CD4-positive, alpha-beta T cell treated with Interleukin-6 for 4 hours (primary cell): ENCODE measurements around the gene ANKK1.

Experiments used
- DNase-seq: peaks from one replicate; pipeline ENCODE4 v3.0.0-alpha.2; 2020; ENCODE audit warnings: mixed read lengths

Gene ANKK1

DNA sequence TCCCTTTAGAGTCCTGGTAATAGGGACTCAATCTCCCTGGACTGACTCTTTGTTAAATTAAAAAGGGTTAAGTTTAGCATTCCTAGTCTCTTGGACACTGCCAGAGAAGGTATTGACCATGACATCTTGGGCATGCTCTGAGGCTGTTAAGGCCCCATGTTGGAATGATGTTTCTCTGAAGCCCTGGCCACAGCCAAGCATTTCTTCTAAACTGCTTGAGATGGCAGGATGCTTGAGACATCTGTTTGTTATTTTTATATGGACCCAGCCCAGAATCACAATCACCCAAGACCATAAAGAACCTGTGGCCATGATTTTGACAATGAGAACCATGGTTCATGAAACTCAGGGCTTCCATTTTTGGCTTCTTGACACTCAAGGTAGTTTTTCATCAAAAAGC, 5.5 kb upstream of the ANKK1 start:
- no peak for DNase-seq

DNA sequence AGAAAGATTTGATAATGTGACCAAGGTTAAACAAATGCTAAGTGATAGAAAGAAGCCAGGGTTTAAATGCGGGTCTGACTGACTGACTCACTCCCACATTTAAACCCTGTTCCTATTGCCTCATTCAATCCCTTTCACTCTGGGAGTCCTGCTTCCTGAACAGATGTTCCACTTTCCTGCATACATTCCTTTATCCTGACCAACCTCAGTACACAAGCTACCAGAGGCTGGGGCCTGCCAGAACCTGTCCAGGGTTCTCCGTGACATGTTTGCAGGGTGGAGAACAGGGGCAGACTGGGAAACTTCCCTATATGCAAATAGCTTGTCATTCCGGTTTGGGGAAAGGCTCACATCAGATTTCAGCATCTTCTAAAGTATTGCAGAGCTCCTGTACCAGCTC, 3.0 kb upstream of the ANKK1 start:
- no peak for DNase-seq

DNA sequence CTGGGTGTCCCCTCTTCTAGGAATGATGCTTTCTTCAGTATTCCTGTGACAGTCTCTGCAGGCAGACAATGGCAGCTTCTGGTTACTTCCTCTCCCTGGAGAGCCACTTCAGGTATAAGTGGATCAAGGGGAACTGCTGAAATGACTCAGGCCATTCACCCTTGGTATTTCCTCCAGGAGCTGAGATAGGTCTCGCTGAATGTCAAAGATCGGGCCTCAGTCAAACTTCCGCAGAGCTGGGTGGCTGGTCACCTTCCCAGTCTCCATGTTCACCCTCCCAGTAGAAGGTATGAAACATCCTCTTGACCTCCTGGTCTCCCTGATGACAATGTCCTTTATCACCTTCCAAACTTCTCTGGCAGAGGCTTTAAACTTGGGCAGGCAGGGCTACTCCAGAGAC, 1.8 kb upstream of the ANKK1 start:
- no peak for DNase-seq

DNA sequence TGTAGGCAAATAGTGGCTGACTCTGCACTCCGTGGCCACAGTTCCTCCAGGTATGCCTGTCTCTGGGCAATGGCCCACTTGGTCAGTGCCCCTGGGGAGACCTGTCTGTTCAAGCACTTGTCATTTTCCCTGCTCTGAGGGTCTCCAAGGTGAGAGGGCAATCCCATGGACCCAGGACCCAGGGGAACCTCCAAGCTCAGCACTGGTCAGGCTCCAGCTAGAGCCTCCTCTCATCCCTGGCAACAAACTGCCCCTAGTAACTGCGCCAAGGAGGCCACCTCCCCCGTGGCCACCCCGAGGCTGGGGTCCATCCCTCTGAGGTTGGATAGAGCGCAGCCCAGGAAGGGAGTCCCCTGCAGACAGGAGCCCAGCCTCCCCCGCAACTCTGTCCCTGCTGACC, 713 bp upstream of the ANKK1 start:
- no peak for DNase-seq

DNA sequence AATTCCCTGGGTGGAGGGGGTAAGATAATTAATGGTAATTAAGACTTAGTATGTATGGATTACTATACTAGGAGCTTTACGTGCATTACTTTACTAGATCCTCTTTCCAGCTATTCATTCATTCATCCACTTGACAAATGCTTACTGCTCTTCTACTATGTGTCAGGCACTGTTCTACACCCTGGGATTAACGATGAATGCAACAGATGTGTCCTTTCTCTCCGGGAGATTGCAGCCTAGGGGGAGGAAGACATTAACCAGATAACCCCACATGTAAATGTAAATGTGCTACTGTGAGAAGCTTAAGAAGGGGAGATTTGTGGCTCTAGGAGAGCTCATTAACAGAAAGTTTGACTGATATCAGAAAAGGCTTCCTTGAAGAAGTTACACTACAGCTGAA, 1.7 kb downstream of the ANKK1 start:
- no peak for DNase-seq

DNA sequence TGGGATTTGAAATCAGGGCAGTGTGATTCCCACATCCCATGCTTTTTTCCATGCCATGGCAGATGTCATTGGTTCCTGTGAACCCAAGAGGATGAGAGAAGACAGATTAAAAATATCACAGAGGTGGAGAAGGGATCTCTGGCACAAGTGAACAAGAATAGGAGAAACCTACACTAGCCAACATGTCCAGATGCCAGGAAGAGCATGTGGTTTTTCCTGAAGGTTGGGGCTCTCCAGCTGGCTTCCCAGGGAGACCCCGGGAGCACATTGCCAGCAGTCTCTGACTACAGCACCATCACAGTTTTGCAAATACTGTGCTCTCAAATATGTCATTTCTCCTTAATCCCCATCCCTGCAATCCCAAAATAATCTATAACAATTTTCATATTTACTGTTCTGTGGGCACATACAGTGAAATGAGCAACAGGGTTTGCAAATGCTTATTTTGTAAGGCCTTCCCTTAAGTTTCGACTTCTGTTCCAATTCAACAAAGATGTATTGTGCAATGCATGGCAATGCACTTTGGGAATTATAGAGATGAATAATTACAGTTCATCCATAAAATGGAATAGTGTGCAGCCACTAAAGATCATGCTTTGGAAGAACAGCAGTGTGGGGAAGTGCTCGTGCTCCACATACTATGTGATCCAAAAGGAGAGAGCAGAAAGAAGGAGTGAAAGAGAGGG, 4.8 kb downstream of the ANKK1 start:
- no peak for DNase-seq

DNA sequence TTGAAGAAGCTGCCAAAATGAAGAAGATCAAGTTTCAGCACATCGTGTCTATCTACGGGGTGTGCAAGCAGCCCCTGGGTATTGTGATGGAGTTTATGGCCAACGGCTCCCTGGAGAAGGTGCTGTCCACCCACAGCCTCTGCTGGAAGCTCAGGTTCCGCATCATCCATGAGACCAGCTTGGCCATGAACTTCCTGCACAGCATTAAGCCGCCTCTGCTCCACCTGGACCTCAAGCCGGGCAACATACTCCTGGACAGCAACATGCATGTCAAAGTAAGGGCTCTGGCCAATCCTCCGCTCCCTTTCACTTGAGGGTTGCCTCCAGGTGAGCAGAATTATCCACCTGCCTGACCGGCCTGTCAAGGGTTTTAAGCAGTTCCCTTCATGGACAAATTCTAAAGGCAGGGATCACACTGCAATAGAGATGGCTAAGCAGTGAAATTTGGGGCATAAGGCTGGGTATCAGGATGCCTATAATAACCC, 6.0 kb downstream of the ANKK1 start:
- DNase-seq = no peak

DNA sequence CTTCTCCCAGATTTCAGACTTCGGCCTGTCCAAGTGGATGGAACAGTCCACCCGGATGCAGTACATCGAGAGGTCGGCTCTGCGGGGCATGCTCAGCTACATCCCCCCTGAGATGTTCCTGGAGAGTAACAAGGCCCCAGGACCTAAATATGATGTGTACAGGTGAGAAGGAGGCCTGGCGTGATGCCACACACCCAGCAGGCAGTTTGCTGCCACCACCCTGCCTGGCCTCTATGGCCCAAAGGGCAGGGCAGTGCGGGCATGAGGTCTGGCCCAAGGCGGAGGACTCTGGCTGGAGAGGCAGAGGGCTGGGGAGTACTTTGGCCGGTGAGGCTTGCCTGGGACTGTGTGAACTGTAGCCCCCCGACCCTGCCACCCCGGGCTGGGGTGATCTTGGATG, 7.3 kb downstream of the ANKK1 start:
- no peak for DNase-seq

DNA sequence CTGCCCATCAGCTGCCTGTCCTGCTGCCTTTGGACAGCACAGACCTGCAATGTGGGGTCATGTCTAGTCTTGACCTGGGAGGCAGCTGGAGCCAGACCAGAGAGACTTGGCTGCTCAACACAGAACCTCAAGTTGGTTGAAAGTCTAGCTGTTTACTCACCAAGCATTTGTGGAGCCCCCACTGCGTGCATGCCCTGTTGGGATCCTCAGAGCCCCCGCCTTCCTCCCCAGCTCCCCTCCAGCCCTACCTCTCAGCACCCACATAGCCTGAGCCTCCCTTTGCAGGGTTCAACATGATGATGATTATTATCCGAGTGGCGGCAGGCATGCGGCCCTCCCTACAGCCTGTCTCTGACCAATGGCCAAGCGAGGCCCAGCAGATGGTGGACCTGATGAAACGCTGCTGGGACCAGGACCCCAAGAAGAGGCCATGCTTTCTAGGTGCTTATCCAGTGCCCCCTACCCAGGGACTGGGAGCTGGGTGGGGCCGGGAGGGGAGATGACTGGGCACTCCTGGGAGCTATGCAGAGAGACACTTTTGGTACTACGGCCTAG, 8.3 kb downstream of the ANKK1 start:
- DNase-seq = no peak

DNA sequence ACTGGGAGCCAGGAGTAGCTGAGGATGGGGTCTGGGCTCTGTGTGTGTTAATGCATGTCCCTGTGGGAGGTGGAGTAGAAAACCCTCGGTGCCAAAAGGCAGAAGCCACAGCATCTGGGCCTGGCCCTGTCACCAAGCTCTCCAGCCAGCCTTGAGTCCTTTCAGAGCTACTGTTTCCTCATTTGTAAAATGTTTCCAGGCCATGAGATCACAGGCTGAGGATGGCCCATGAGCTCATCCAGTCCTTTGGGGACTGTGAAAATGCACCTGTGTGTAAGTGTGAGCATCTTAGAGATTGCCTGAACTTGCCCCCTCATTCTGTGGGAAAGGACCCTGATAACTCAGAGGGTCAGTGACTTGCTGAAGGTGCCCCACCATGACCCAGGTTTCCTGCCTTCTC, 9.1 kb downstream of the ANKK1 start:
- DNase-seq = no peak

DNA sequence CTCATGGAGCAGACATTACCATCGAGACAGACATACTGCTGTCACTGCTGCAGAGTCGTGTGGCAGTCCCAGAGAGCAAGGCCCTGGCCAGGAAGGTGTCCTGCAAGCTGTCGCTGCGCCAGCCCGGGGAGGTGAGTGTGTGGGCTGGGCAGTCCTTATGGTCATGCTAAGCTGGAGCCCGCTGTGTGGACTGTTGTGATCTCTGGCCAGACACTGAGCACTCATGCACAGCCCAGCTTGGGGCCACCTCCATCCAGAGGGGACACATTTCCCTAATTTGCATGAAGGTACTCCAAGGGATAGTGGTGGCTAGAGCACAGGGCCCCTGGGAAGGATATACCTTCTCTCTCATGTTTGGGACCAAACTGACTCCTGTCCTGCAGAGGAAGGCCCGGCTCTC, 9.6 kb downstream of the ANKK1 start:
- no peak for DNase-seq

DNA sequence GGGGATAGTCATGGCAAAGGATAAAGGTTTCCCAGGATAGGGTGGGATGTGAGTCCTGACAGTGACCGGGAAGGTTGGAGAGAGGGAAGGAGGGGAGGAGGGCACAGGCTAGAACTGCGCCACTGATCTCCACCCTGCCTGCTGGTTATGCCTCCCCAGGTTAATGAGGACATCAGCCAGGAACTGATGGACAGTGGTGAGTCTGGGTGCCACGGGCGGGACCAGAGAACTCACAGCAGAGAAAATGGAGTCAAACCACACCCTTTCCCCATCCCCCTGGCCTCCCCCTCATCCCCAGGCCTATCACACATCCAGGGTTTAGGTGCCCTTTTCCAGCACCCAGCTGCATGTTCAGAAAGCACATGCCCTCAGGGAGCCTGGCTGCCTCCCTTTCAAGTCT, 10.2 kb downstream of the ANKK1 start:
- DNase-seq = no peak

DNA sequence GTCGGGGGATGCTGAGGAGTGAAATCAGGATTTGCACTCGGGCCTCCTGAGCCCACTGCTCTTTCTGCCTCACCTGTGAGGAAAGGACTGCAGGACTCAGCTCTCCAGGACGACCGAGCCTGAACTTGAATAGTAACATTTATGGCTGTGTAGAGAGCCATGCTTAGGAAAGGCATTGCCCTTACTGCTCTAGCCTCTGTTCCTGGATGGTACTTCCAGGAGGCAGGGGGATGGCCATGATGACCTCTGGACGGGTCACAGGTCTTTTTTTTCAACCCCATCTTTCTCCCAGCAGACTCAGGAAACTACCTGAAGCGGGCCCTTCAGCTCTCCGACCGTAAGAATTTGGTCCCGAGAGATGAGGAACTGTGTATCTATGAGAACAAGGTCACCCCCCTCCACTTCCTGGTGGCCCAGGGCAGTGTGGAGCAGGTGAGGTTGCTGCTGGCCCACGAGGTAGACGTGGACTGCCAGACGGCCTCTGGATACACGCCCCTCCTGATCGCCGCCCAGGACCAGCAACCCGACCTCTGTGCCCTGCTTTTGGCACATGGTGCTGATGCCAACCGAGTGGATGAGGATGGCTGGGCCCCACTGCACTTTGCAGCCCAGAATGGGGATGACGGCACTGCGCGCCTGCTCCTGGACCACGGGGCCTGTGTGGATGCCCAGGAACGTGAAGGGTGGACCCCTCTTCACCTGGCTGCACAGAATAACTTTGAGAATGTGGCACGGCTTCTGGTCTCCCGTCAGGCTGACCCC, 11.3 kb downstream of the ANKK1 start:
- no peak for DNase-seq

DNA sequence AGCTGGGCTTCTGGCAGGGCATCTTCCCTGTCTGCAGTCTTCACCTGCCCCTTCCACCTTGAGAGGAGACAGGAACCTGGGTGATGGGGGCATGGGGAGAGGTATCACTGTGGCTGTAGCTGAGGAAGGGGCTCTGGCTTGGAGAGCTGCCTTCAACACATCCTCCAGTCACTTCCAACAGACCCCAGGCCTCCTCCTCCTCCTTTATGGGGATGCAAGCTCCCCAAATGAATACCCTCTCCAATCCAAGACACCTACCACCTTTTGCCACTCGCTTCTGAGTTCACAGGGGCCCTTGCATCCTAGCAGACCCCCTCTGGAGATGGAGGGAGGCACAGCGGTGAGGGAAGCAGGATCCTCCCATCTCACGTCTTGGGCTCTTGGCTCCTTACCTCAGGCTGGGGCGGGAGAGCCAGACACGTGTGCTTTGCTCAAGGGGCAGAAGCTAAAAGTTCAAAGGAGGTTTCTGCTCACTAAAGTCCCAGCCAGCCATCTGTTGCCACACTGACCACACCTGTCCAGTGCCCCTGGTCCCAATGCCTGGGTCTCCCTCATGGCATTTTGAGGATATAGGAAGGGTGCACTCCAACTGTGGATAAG, 13.2 kb downstream of the ANKK1 start:
- DNase-seq = no peak

DNA sequence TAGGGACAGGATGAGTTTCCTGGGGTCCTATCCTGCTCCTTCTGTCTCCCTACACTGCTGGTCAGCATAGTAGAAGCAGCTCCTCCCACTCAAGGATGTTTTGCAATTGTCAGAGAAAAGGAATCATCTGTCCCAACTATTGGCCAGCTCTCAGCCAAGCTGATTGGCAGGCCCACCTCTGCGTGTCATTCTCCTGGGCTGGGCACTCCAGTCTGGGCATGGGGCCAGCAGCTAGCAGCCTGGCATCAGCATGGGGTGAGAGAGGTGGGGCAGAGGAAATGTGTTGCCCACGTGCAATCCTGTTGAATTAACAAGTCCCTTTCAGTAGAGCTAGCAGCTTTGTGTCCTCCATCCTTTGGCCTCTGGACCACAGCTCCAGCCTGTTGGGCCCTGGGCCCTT, 14.1 kb downstream of the ANKK1 start:
- DNase-seq = no peak

DNA sequence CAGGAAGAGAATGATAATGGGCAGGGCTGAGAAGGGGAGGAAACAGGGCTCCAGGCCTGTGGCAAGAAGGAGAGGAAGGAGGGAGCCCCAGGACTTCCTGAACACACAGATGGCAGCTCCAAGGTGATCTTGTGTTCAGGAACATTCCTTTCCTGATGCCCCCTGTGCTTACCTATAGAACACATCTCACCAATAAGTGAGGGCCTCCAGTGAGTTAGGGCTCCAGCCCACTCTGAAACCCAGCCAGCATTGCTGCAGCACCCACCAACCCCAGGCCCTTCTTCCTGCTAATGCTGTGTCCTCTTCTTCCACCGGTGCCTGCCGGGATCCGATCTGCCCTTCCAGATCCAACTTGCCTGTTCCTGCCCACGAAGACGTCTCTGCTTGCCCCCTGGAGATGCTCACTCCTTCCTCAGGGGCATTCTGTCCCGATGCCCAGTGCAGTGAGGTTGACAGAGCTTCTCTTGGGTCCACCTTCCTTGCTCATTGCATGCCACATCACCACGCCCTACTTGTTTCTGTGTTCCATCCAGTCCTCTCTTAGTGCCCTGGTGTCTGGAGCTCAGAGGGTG, 17.4 kb downstream of the ANKK1 start:
- DNase-seq = no peak

DNA sequence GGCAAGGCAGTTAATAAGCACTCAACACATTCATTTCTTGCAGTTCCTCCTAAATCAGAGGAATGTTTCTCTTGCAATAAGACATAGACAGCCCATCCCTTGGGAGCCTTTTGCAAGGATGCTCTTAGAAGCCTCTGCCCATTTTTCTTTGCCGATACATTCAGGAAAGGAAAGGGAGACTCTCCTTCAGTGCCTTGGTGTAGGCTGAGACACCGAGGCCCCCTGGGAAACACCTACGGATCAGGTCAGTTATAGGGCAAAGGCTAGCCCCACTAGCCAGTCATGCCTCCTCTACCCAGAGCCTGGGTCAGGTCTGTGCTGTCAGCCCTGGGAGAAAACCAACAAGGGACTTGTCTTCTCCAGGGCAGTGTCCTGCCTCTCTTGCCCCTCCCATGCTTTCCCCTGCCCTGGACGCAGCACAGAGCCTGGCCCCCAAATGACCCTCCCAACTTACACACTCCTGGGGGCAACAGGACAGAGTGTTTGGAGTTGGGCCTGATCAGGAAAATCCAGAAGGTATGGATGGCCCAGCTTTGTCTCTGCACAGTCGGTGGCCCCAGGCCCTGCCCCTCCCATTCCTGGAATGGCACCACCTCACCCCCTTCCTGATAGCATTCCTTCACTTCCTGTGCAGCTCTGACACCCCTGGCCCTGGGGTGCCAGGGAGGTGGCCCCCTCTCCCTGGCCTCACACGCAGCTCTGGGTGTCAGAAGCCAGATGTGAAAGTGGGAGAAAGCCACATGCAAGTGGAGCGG, 18.3 kb downstream of the ANKK1 start:
- DNase-seq = no peak

DNA sequence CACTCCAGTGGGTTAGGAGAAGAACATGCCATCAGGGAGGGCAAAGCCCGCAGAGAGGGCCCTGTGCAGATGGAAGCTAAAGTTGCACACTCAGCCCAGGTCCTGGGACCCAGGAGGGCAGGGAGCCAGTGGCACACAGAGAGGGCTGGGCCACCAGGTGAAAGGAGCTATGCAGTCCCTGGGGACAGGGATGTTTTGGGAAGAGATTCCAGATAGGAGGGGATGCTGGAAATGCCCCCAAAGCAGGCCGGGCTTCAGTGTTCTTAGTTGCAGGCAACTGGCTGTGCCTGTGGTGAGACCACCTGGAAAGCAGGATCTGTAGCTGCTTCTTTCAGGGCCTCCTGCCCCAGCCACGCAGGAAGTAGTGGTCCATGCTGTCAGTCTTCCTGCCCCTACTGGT, 19.6 kb downstream of the ANKK1 start:
- no peak for DNase-seq

DNA sequence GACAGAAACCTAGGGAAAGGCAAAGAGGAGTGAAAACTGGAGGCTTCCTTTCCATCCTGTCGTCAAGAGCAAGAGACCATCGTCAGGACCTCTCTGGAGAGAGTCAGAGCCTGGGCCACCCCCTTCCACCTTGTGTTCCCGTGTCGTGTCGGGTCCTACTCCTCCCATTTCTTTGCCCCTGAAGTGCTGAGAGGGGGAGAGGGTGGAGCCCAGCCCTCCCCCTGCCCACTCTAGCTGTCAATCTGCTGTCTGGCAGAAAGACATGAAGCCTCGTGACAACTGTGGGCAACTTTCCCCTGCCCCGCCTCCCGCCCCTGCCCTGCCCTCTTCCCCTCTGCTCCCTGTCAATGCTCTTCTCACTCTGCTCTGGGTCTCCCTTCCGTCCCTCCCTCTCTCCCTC, 20.6 kb downstream of the ANKK1 start:
- DNase-seq = no peak

DNA sequence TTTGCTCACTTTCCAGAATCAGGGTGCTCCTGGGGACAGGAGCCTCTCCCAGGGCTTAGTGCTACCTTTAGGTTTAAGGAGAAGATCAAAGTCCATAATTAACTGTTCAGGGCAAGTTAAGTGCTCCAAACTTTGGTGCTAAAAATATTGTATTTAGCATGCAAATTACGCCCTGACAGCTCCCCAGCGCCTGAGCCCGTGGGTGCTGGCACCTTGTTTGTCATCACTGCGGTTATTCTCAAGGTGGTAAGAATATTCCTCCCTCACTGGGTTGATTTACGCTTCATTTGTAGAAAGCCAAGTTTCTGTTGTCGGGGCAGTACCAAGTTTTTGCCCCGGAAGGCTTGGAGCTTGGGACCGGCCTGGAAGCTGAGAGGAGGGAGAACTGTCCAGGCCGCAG, 21.3 kb downstream of the ANKK1 start:
- DNase-seq = no peak

DNA sequence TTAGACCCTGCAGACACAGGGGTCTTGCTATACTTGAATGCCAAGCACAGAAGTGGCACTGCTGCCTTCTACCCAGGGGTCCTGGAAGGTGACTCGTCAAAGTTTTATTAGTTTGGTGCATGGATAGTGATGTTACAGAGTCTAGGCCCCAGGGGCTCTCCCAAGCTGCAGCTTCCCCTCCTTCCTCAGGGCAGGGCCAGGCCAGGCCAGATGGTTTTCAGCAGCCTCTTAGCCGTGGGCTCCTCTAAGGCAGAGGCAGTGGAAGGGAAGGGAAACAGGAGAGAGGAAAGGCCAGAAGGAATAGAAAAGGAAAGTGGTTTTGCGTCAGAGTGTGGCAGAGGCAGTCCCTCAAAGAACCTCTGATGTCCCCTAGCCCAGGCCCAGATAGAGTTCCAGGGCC, 21.9 kb downstream of the ANKK1 start:
- no peak for DNase-seq

DNA sequence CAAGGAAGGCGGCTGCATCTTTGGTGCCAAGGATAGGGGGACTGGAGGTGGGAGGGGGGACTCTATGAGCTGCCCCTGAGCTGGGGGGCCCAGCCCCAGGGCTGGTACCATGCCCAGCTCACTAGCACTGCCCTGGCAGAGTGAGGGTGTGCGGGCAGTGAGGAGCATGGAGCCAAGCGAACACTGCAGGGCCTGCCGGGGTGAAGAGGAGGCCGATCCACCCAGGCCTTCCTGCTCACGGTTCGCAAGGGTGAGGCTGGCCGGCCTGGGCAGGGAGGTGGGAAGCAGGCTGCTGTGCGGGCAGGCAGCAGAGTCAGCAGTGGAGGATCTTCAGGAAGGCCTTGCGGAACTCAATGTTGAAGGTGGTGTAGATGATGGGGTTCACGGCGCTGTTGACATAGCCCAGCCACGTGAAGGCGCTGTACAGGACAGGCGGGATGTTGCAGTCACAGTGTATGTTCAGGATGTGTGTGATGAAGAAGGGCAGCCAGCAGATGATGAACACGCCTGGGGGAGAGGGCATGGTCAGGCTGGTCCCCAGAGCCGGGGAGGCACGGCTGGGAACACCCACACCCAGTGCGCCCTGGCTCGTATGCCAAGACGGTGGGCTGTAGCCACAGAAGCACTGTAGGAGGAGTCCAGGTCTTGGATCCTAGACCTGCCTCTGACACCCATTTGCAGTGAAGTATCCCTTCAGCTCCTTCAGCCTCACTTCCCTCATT, 23.0 kb downstream of the ANKK1 start:
- DNase-seq = no peak
